Measurements from ENCODE around the gene KBTBD2. TPM values are rescaled to one million over a fixed set of nuclear protein-coding genes. Genes with fewer than 3 reads are reported as not detected.

KBTBD2 gene
- total and polyA plus RNA-seq, 2 of the 4 experiments (the other 2 are of a cell fraction) = 13.2 to 32.3 TPM

DNA sequence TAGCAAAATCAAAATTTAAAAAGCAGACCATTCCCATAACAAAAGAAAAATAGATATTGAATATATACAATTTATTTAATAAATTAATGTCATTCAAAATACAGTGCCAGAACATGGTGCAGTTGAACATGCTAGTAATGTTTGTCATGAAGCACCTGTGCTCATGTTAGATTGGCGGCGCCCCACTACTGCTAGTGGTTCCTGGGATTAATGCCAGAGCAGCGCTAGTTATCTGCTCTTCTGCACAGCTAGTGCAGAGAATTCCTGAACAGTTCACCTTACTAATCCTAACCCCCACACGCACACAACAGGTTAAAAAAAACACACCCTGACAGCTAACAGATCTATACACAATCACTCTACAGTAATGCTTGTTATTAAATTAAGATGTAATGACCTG lies 23.4 kb downstream of the KBTBD2 start:
- ChIA-PET POLR2A (ENCODE audit: unreplicated experiment) (no interaction called here), CTCF (interaction anchor here (2.1 kb wide), 1 partner anchor 22 kb away, joined by 7 read pairs; no protein-coding TSS in a partner anchor)
- H4K8ac ChIP-seq (ENCODE audit: low read depth in 2 of 2, low read length in 2 of 2) = no peak overlapping the region
- H3K4me2 ChIP-seq (ENCODE audit: low read depth, low read length) = no peak overlapping the region
- no peak overlapping the region for H2BK120ac ChIP-seq (ENCODE audit: low read depth, low read length)
- no peaks in the 10 kb centered on the region for H3K27me3 ChIP-seq (ENCODE audit: control insufficient read depth, insufficient read depth, low read length)
- no peak overlapping the region for H4K5ac ChIP-seq (ENCODE audit: low read depth, low read length)
- ATAC-seq (ENCODE audit: low read depth) (no peak), DNase-seq (no peak)
- H2AK9ac ChIP-seq (replicated peaks; ENCODE audit: low read depth, low read length, poor library complexity) = no peak overlapping the region
- H3K18ac ChIP-seq (ENCODE audit: low read depth, low read length) = no peak overlapping the region
- H3K27ac ChIP-seq (ENCODE audit: insufficient read depth, low read length) = no peak overlapping the region
- no peak overlapping the region for H3K14ac ChIP-seq (replicated peaks; ENCODE audit: low read depth, low read length)
- peaks cover 3% of the 10 kb centered on the region; the same call in 1 of the 2 replicates for H3K4me1 ChIP-seq (ENCODE audit: control insufficient read depth, insufficient read depth, low read length)
- no peaks in the 10 kb centered on the region for H3K9me3 ChIP-seq (ENCODE audit: control insufficient read depth, insufficient read depth, low read length)
- H2AK5ac ChIP-seq (ENCODE audit: low read depth, low read length) = no peak overlapping the region
- in situ Hi-C loops (cut with MboI; ENCODE audit: low sequenced_read_pairs) (no loop called here), intact Hi-C loops (cut with micrococcal nuclease) (no loop called here), dilution Hi-C loops (cut with HindIII; ENCODE audit: low sequenced_read_pairs, unreplicated experiment) (no loop called here)
- H3K9ac ChIP-seq (ENCODE audit: low read depth, low read length) = no peak overlapping the region
- no TSS peak for BruUV-seq (replicated peaks)
- no peak overlapping the region for H3K4me3 ChIP-seq (ENCODE audit: insufficient read depth, low read depth, low read length)
- WGBS, 2 experiments (ENCODE audit: extremely low coverage in 2 of 2, insufficient read length in 1 of 2) = 88% methylated on average over 2 of the region's 4 CpGs; no CpG with 5 or more reads in 1 of the 2 experiments
- peaks cover 28% of the 10 kb centered on the region; the same call in 1 of the 2 replicates for H4K20me1 ChIP-seq (ENCODE audit: insufficient read depth, low read length)
- no peak overlapping the region for H3K56ac ChIP-seq (ENCODE audit: extremely low read depth, insufficient read depth, low read length)
- no peak overlapping the region for H2BK20ac ChIP-seq (ENCODE audit: low read depth, low read length)
- no peak overlapping the region for H4K91ac ChIP-seq (ENCODE audit: insufficient read depth, low read depth, low read length)
- no peak overlapping the region for H2BK5ac ChIP-seq (ENCODE audit: low read depth, low read length, poor library complexity, severe bottlenecking)
- TF ChIP-seq SMC3 (IDR thresholded peaks at IDR 0.05; ENCODE audit: low read depth, low read length) = no peak
- no peak for TF ChIP-seq CHD1 (IDR thresholded peaks at IDR 0.05; ENCODE audit: low read depth, low read length)
- TF ChIP-seq, protein P1, sequence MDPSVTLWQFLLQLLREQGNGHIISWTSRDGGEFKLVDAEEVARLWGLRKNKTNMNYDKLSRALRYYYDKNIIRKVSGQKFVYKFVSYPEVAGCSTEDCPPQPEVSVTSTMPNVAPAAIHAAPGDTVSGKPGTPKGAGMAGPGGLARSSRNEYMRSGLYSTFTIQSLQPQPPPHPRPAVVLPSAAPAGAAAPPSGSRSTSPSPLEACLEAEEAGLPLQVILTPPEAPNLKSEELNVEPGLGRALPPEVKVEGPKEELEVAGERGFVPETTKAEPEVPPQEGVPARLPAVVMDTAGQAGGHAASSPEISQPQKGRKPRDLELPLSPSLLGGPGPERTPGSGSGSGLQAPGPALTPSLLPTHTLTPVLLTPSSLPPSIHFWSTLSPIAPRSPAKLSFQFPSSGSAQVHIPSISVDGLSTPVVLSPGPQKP (IDR thresholded peaks at IDR 0.05; ENCODE audit: borderline replicate concordance, low read depth, low read length) = no peak
- TF ChIP-seq, protein P2, sequence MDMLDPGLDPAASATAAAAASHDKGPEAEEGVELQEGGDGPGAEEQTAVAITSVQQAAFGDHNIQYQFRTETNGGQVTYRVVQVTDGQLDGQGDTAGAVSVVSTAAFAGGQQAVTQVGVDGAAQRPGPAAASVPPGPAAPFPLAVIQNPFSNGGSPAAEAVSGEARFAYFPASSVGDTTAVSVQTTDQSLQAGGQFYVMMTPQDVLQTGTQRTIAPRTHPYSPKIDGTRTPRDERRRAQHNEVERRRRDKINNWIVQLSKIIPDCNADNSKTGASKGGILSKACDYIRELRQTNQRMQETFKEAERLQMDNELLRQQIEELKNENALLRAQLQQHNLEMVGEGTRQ (IDR thresholded peaks at IDR 0.05; ENCODE audit: low read depth, low read length) = no peak
- no peak for TF ChIP-seq MAZ (IDR thresholded peaks at IDR 0.05; ENCODE audit: borderline replicate concordance, low read depth, low read length)
- peaks cover 22% of the 10 kb centered on the region for H3K36me3 ChIP-seq (ENCODE audit: control insufficient read depth, insufficient read depth, low read length)
- H2BK15ac ChIP-seq (ENCODE audit: low read depth, low read length) = no peak overlapping the region
- peaks cover 15% of the 10 kb centered on the region for H3K9me1 ChIP-seq (ENCODE audit: insufficient read depth, low read length)
- no peak overlapping the region for H3K23ac ChIP-seq (ENCODE audit: low read depth, low read length)
- H3K79me1 ChIP-seq (ENCODE audit: low read depth in 1 of 2, low read length in 2 of 2) = peaks cover 31 to 50% of the 10 kb centered on the region in 2 experiments
- H3K4ac ChIP-seq (ENCODE audit: low read depth, low read length) = no peak overlapping the region
- H2AFZ ChIP-seq (replicated peaks; ENCODE audit: low read length, poor library complexity) = no peak overlapping the region
